ENCODE measurements around the gene HIBCH. TPM values are rescaled to one million over a fixed set of nuclear protein-coding genes. Genes with fewer than 3 reads are reported as not detected.
"Not testable (repeated sequence)": the region's sequence is repeated elsewhere in the genome, so short reads cannot be mapped to it uniquely, and the experiment has no call there.

The HIBCH gene
- total RNA-seq, 1 donor: 6.2 TPM

- DNase-seq (ENCODE audit: low read depth in 2 of 3, low spot score in 2 of 3): not testable (repeated sequence)
Measured at GRCh38 chr2:190312635-190313025, 7.0 kb downstream of the HIBCH start.

GRCh38 chr2:190311893-190312634 is 7.6 kb downstream of the HIBCH start:
- DNase-seq (ENCODE audit: low read depth in 2 of 3, low spot score in 2 of 3): no peak

- DNase-seq (ENCODE audit: low read depth in 2 of 3, low spot score in 2 of 3): no peak
Measured at GRCh38 chr2:190308031-190308430, 11.6 kb downstream of the HIBCH start.

- DNase-seq (ENCODE audit: low read depth in 2 of 3, low spot score in 2 of 3): no peak
Measured at GRCh38 chr2:190304404-190304803, 15.2 kb downstream of the HIBCH start.

GRCh38 chr2:190303647-190304046 is 16.0 kb downstream of the HIBCH start:
- no peak for DNase-seq (ENCODE audit: low read depth in 2 of 3, low spot score in 2 of 3)

- no peak for DNase-seq (ENCODE audit: low read depth in 2 of 3, low spot score in 2 of 3)
Measured at GRCh38 chr2:190302052-190302451, 17.6 kb downstream of the HIBCH start.

GRCh38 chr2:190301032-190301431 is 18.6 kb downstream of the HIBCH start:
- no peak for DNase-seq (ENCODE audit: low read depth in 2 of 3, low spot score in 2 of 3)

GRCh38 chr2:190297880-190298279 is 21.7 kb downstream of the HIBCH start:
- not testable (repeated sequence) for DNase-seq (ENCODE audit: low read depth in 2 of 3, low spot score in 2 of 3)

- no peak for DNase-seq (ENCODE audit: low read depth in 2 of 3, low spot score in 2 of 3)
Measured at GRCh38 chr2:190283783-190284182, 35.8 kb downstream of the HIBCH start.

- no peak for DNase-seq (ENCODE audit: low read depth in 2 of 3, low spot score in 2 of 3)
Measured at GRCh38 chr2:190280565-190281350, 38.9 kb downstream of the HIBCH start.

- DNase-seq (ENCODE audit: low read depth in 2 of 3, low spot score in 2 of 3): not testable (repeated sequence)
Measured at GRCh38 chr2:190279256-190280134, 40.1 kb downstream of the HIBCH start.

GRCh38 chr2:190277234-190278112 is 42.2 kb downstream of the HIBCH start:
- DNase-seq (ENCODE audit: low read depth in 2 of 3, low spot score in 2 of 3): peak; percentile 1 to 68 (median 38)

GRCh38 chr2:190272457-190272842 is 47.2 kb downstream of the HIBCH start:
- no peak for DNase-seq (ENCODE audit: low read depth in 2 of 3, low spot score in 2 of 3)

GRCh38 chr2:190271783-190272456 is 47.7 kb downstream of the HIBCH start:
- peak in 1 of 3 donors; percentile 15 for DNase-seq (ENCODE audit: low read depth in 2 of 3, low spot score in 2 of 3)

GRCh38 chr2:190270298-190270697 is 49.3 kb downstream of the HIBCH start:
- no peak for DNase-seq (ENCODE audit: low read depth in 2 of 3, low spot score in 2 of 3)

- not testable (repeated sequence) for DNase-seq (ENCODE audit: low read depth in 2 of 3, low spot score in 2 of 3)
Measured at GRCh38 chr2:190269699-190270098, 49.9 kb downstream of the HIBCH start.

GRCh38 chr2:190267302-190267701 is 52.3 kb downstream of the HIBCH start:
- DNase-seq (ENCODE audit: low read depth in 2 of 3, low spot score in 2 of 3): no peak

- no peak for DNase-seq (ENCODE audit: low read depth in 2 of 3, low spot score in 2 of 3)
Measured at GRCh38 chr2:190266314-190266713, 53.3 kb downstream of the HIBCH start.

GRCh38 chr2:190261851-190262250 is 57.8 kb downstream of the HIBCH start:
- DNase-seq (ENCODE audit: low read depth in 2 of 3, low spot score in 2 of 3): no peak
